Measurements from ENCODE around the gene UBD.

UBD gene

GRCh38 chr6:29596381-29596900 is 36.9 kb upstream of the UBD start:
- DNase-seq (ENCODE audit: extremely low read depth, low read depth) = no peak
- no peak for TF ChIP-seq CTCF (IDR thresholded peaks at IDR 0.05; ENCODE audit: low read depth, low read length)

GRCh38 chr6:29593199-29593855 is 33.8 kb upstream of the UBD start:
- no peak for TF ChIP-seq CTCF (IDR thresholded peaks at IDR 0.05; ENCODE audit: low read depth, low read length)
- DNase-seq (ENCODE audit: extremely low read depth, low read depth) = no peak

- no peak for TF ChIP-seq CTCF (IDR thresholded peaks at IDR 0.05; ENCODE audit: low read depth, low read length)
- no peak for DNase-seq (ENCODE audit: extremely low read depth, low read depth)
Observed at GRCh38 chr6:29591677-29592076, 32.1 kb upstream of the UBD start.

GRCh38 chr6:29590218-29590808 is 30.8 kb upstream of the UBD start:
- no peak for DNase-seq (ENCODE audit: extremely low read depth, low read depth)
- TF ChIP-seq CTCF (IDR thresholded peaks at IDR 0.05; ENCODE audit: low read depth, low read length) = no peak

GRCh38 chr6:29589423-29590048 is 30.0 kb upstream of the UBD start:
- TF ChIP-seq CTCF (IDR thresholded peaks at IDR 0.05; ENCODE audit: low read depth, low read length) = peak; percentile 92
- peak; percentile 16 for DNase-seq (ENCODE audit: extremely low read depth, low read depth)

GRCh38 chr6:29584821-29585220 is 25.3 kb upstream of the UBD start, which contains the start of gene OR2H2:
TSS of gene OR2H2 (plus strand) at chr6:29585121. CDS start at chr6:29587945, 2,824 bp downstream.
- DNase-seq (ENCODE audit: extremely low read depth, low read depth) = no peak
- TF ChIP-seq CTCF (IDR thresholded peaks at IDR 0.05; ENCODE audit: low read depth, low read length) = no peak

- TF ChIP-seq CTCF (IDR thresholded peaks at IDR 0.05; ENCODE audit: low read depth, low read length) = no peak
- DNase-seq (ENCODE audit: extremely low read depth, low read depth) = no peak
Observed at GRCh38 chr6:29577544-29577943, 18.0 kb upstream of the UBD start.

Data from AG09319 (cell line).